Measurements from ENCODE around the gene ST6GALNAC6. TPM values are rescaled to one million over a fixed set of nuclear protein-coding genes. Genes with fewer than 3 reads are reported as not detected.

The ST6GALNAC6 gene
- polyA plus RNA-seq, 1 donor from 2014 or later: 44.2 TPM

DNA sequence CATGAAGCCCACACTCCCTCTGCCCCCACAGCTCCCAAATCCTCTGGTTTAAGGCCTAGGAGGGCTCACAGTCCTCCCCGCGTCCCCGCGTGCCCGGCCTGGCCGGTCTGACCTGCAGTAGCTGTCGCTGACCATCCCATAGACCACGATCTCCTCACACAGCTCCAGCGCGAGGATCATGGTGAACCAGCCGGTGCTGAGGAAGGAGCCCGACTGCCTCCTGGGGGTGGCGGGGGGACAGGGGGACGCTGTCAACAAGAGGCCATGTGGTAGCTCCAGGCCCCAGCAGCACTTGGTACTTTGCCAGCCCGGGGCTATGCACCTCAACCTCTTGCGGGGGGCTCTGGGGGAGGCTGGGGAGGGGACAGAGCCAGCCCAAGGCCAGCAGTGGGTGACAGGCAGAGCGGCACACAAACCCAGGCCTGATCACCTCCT is 10.5 kb upstream of the ST6GALNAC6 start:
- no peak overlapping the region for H3K4me2 ChIP-seq (ENCODE audit: low read length)
- no peak overlapping the region for H3K9ac ChIP-seq (ENCODE audit: low read length)
- H3K9me2 ChIP-seq (ENCODE audit: insufficient read depth, low read length): no peaks in the 10 kb centered on the region
- H3K79me2 ChIP-seq (replicated peaks; ENCODE audit: insufficient read depth, low read length): no peaks in the 10 kb centered on the region
- H4K20me1 ChIP-seq (ENCODE audit: insufficient read depth): no peaks in the 10 kb centered on the region
- H3K9me3 ChIP-seq (ENCODE audit: low read length): no peaks in the 10 kb centered on the region
- H3K4me3 ChIP-seq (ENCODE audit: low read length): no peak overlapping the region
- H2AFZ ChIP-seq (ENCODE audit: low read depth, low read length): no peak overlapping the region
- no peaks in the 10 kb centered on the region for H3K27me3 ChIP-seq (ENCODE audit: insufficient read depth, low read depth, low read length)
- TF ChIP-seq SMC3 (conservative IDR thresholded peaks at IDR 0.05; ENCODE audit: poor library complexity): no peak
- TF ChIP-seq CTCF (IDR thresholded peaks at IDR 0.05; ENCODE audit: poor library complexity, severe bottlenecking): no peak
- no peak for TF ChIP-seq MXI1 (conservative IDR thresholded peaks at IDR 0.05; ENCODE audit: poor library complexity, severe bottlenecking)
- TF ChIP-seq POLR2AphosphoS5 (IDR thresholded peaks at IDR 0.05): no peak
- H3F3A ChIP-seq (ENCODE audit: insufficient read depth, low read length, poor library complexity, severe bottlenecking): no peaks in the 10 kb centered on the region
- no peak overlapping the region for H3K27ac ChIP-seq (ENCODE audit: low read length)
- no peaks in the 10 kb centered on the region for H3K36me3 ChIP-seq (ENCODE audit: insufficient read depth, low read length)

DNA sequence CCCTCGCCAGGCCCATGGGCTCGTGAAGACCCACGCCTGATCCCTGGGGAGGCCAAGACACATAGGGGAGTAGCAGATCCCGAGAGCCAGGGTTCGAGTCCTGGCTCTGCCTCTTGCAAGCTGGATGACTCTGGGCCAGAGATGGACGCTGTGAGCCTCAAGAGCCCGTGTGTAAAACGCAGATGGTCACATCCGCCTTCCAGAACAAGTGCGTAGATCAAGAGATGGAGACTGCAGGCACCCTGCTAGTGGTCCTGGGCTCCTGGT is 9.2 kb upstream of the ST6GALNAC6 start:
- Histone ChIP-seq H3K27ac (ENCODE audit: low read length) (no peak overlapping the region), H3K9me2 (ENCODE audit: insufficient read depth, low read length) (no peaks in the 10 kb centered on the region)

More for the DNA sequence above, 9.2 kb upstream of the ST6GALNAC6 start:
- no peaks in the 10 kb centered on the region for H4K20me1 ChIP-seq (ENCODE audit: insufficient read depth)
- H3K36me3 ChIP-seq (ENCODE audit: insufficient read depth, low read length): no peaks in the 10 kb centered on the region
- H3K4me2 ChIP-seq (ENCODE audit: low read length): no peak overlapping the region
- H3K27me3 ChIP-seq (ENCODE audit: insufficient read depth, low read depth, low read length): no peaks in the 10 kb centered on the region
- no peaks in the 10 kb centered on the region for H3K9me3 ChIP-seq (ENCODE audit: low read length)
- no peak overlapping the region for H3K4me3 ChIP-seq (ENCODE audit: low read length)
- no peaks in the 10 kb centered on the region for H3K79me2 ChIP-seq (replicated peaks; ENCODE audit: insufficient read depth, low read length)
- H2AFZ ChIP-seq (ENCODE audit: low read depth, low read length): no peak overlapping the region
- no peaks in the 10 kb centered on the region for H3F3A ChIP-seq (ENCODE audit: insufficient read depth, low read length, poor library complexity, severe bottlenecking)
- TF ChIP-seq CTCF (IDR thresholded peaks at IDR 0.05; ENCODE audit: poor library complexity, severe bottlenecking): no peak
- no peak for TF ChIP-seq TAF1 (IDR thresholded peaks at IDR 0.05; ENCODE audit: low read depth)
- no peak for TF ChIP-seq MXI1 (conservative IDR thresholded peaks at IDR 0.05; ENCODE audit: poor library complexity, severe bottlenecking)
- no peak for TF ChIP-seq RAD21 (conservative IDR thresholded peaks at IDR 0.05)
- no peak for TF ChIP-seq EP300 (conservative IDR thresholded peaks at IDR 0.05; ENCODE audit: poor library complexity, severe bottlenecking)
- TF ChIP-seq SMC3 (conservative IDR thresholded peaks at IDR 0.05; ENCODE audit: poor library complexity): no peak
- TF ChIP-seq, protein P1, sequence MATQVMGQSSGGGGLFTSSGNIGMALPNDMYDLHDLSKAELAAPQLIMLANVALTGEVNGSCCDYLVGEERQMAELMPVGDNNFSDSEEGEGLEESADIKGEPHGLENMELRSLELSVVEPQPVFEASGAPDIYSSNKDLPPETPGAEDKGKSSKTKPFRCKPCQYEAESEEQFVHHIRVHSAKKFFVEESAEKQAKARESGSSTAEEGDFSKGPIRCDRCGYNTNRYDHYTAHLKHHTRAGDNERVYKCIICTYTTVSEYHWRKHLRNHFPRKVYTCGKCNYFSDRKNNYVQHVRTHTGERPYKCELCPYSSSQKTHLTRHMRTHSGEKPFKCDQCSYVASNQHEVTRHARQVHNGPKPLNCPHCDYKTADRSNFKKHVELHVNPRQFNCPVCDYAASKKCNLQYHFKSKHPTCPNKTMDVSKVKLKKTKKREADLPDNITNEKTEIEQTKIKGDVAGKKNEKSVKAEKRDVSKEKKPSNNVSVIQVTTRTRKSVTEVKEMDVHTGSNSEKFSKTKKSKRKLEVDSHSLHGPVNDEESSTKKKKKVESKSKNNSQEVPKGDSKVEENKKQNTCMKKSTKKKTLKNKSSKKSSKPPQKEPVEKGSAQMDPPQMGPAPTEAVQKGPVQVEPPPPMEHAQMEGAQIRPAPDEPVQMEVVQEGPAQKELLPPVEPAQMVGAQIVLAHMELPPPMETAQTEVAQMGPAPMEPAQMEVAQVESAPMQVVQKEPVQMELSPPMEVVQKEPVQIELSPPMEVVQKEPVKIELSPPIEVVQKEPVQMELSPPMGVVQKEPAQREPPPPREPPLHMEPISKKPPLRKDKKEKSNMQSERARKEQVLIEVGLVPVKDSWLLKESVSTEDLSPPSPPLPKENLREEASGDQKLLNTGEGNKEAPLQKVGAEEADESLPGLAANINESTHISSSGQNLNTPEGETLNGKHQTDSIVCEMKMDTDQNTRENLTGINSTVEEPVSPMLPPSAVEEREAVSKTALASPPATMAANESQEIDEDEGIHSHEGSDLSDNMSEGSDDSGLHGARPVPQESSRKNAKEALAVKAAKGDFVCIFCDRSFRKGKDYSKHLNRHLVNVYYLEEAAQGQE (IDR thresholded peaks at IDR 0.05; ENCODE audit: borderline replicate concordance): no peak
- TF ChIP-seq EZH2 (IDR thresholded peaks at IDR 0.05; ENCODE audit: borderline replicate concordance, insufficient read depth, low read length, poor library complexity, severe bottlenecking): no peak
- TF ChIP-seq POLR2AphosphoS5 (IDR thresholded peaks at IDR 0.05): no peak
- H3K9ac ChIP-seq (ENCODE audit: low read length): no peak overlapping the region

All from neural cell (in vitro differentiated cells).